Brain pericyte (primary cell): ENCODE results near the gene SHTN1.

ENCODE experiments used
- DNase-seq: peaks from one replicate; pipeline ENCODE4 v3.0.0-alpha.2; 2012; ENCODE audit warnings: low read depth, low spot score

SHTN1 gene

DNA sequence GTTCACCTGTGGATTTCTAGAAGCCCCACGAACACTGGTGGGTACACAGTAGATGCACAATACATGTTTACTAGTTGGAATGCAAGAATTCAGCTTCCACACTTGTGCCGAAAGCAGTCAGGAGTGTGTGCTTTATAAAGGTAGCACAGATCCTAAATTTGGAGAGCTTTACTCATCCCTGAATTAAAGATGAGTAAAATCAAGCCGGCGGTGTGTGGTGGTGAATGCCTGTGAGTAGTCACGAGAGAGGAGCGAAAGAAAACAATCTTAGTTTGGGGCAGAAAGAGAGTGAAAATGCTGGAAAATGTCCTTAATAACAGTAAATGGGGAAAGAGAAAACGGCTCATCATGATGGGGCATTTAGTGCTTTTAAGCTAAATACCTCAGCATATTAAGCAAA is 169.3 kb downstream of the SHTN1 start:
- DNase-seq = no peak

DNA sequence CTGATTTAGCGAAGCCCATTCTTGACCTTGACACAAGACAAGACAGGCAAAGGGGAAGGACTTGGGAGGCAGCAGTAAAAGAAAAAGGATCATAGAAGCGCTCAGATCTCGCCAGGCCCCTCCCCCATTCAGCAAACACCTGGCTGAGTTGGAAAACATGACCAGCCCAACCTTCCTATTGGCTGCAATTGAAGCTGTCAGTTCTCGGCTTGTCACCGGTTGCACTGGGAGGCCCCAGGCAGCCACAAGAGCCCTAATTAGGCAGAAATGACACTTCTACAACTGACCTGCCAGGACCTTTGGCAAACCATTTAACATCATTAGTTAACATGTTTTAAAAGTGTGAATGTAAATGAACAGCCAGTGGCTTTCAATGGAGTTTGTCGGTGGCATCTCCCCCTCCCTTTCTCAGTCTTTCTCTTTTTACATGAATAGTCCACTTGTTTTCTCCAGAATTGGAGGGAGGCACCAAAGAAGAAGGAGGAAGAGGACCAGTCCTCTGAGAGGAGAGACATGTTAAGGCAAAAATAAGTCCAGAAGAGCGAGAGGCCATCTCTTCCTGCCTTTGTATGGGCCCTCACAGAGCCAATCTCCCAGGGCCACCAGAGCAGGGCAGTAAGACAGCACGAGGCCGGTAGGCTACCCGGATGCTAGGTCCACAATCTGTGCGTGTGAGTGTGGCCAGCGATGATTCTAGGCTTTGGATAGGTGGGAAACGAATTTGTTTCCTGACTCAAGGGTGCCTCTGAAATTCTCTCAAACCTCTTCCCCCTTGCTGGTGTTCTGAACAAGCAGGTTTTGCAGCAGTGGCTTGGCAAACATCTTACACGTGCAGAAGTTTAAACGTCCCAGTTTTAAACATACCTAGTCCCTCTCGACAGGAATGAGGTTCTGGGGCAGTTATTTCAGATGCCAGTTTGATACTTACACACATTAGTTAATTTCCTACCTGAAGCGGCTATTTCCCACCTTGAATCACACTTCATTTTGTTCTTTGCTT is 170.7 kb downstream of the SHTN1 start:
- DNase-seq = no peak

DNA sequence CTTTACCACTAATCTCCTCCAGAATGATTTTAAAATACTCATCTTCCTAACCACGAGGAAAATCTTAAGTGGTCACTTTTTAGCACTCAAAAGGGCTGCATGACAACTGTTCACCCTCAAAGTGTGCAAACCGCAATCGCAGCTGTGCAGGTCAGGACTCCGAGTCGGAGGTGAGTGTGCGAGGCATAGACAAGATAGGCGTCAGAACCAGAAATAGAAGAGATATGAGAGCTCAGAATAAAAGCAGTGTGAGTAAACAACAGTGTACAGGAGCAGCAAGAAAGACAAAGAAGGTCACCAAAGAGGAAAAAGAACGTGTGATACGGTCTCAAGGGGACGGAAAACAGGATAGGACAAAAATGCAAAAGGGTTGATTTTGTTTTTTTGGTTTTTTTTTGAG is 173.2 kb downstream of the SHTN1 start:
- no peak for DNase-seq
